ENCODE measurements around the gene RHNO1. TPM values are rescaled to one million over a fixed set of nuclear protein-coding genes. Genes with fewer than 3 reads are reported as not detected.
A peak's percentile ranks its signal among the peaks of the same experiment; 100 is the strongest.

RHNO1 gene
- total and polyA plus RNA-seq, 2 of the 4 experiments (the other 2 are of a cell fraction) = 26.1 to 30.6 TPM

DNA sequence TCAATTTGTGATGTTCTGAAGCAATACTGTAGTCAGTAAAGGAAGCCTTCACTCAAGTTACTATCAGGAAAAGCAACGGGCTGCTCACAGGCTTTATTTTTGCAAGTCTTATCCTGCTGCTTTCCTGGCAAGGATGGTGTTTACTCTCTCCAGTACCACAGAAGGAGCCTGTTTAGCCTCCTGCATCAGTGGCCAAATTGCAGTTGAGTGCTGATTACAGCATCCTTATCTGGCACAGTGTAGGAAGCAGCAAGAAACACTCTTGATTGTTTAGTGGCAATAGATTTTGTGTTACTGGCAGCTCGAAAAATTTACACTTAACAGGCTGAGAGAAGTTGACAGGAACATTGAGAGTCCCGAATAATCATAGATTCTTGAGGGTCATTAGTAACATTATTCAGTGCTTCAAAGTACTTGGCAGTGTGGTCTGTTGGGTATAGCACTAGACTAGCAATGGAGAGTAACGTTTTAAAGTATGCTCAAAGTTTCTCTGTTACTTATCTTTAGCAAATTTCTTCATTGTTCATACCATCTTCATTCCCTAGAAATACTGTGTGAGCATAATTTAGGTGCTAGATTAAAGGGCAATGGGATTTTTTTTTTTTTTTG lies 25.4 kb downstream of the RHNO1 start:
- CTCF ChIA-PET = no interaction called here
- 7% methylated on average over 2 of the region's 4 CpGs; no CpG with 5 or more reads in 1 of the 2 experiments for WGBS, 2 experiments (ENCODE audit: extremely low coverage in 2 of 2, insufficient read length in 1 of 2)
- intact Hi-C loops (cut with micrococcal nuclease) = no loop called here

More for the DNA sequence above, 25.4 kb downstream of the RHNO1 start:
- in situ Hi-C loops (cut with MboI; ENCODE audit: low sequenced_read_pairs) (no loop called here), dilution Hi-C loops (cut with HindIII; ENCODE audit: low sequenced_read_pairs, unreplicated experiment) (no loop called here)
- H2BK120ac ChIP-seq (ENCODE audit: low read depth, low read length) = no peak overlapping the region
- H4K5ac ChIP-seq (ENCODE audit: low read depth, low read length) = no peak overlapping the region
- no peak overlapping the region for H3K4me3 ChIP-seq (ENCODE audit: insufficient read depth, low read depth, low read length)
- 0 out of 2 replicates have a peak overlapping the region, but pooled peaks have one; percentile 24 for H3K23ac ChIP-seq (ENCODE audit: low read depth, low read length)
- no peaks in the 10 kb centered on the region for H3K27me3 ChIP-seq (ENCODE audit: control insufficient read depth, insufficient read depth, low read length)
- POLR2A ChIA-PET (ENCODE audit: unreplicated experiment) = interaction anchor here (0.7 kb wide), 1 partner anchor 10 kb away, joined by 4 read pairs; no protein-coding TSS in a partner anchor
- no peak overlapping the region for H3K4ac ChIP-seq (ENCODE audit: low read depth, low read length)
- no TSS peak for BruUV-seq (replicated peaks)
- peaks cover 9% of the 10 kb centered on the region; the same call in 1 of the 2 replicates for H3K9me1 ChIP-seq (ENCODE audit: insufficient read depth, low read length)
- H3K4me2 ChIP-seq (ENCODE audit: low read depth, low read length) = no peak overlapping the region
- no peak overlapping the region for H2BK15ac ChIP-seq (ENCODE audit: low read depth, low read length)
- H2BK5ac ChIP-seq (ENCODE audit: low read depth, low read length, poor library complexity, severe bottlenecking) = no peak overlapping the region
- DNase-seq (peak; percentile 50), ATAC-seq (ENCODE audit: low read depth) (peak; percentile 75)
- H3K14ac ChIP-seq (replicated peaks; ENCODE audit: low read depth, low read length) = no peak overlapping the region; the same call in 1 of the 2 replicates
- H4K20me1 ChIP-seq (ENCODE audit: insufficient read depth, low read length) = peaks cover 36% of the 10 kb centered on the region
- H4K91ac ChIP-seq (ENCODE audit: insufficient read depth, low read depth, low read length) = no peak overlapping the region
- no peak overlapping the region for H3K56ac ChIP-seq (ENCODE audit: extremely low read depth, insufficient read depth, low read length)
- no peaks in the 10 kb centered on the region for H3K9me3 ChIP-seq (ENCODE audit: control insufficient read depth, insufficient read depth, low read length)
- no peak overlapping the region for H3K27ac ChIP-seq (ENCODE audit: insufficient read depth, low read length)
- no peak for TF ChIP-seq USF2 (IDR thresholded peaks at IDR 0.05; ENCODE audit: low read depth, low read length)
- no peak for TF ChIP-seq MAFK (IDR thresholded peaks at IDR 0.05; ENCODE audit: low read depth, low read length)
- TF ChIP-seq MAZ (IDR thresholded peaks at IDR 0.05; ENCODE audit: borderline replicate concordance, low read depth, low read length) = no peak
- TF ChIP-seq CHD1 (IDR thresholded peaks at IDR 0.05; ENCODE audit: low read depth, low read length) = no peak
- no peak for TF ChIP-seq RCOR1 (IDR thresholded peaks at IDR 0.05; ENCODE audit: insufficient replicate concordance, low read length)
- TF ChIP-seq MXI1 (IDR thresholded peaks at IDR 0.05; ENCODE audit: borderline replicate concordance, low read depth, low read length) = no peak
- TF ChIP-seq BHLHE40 (IDR thresholded peaks at IDR 0.05; ENCODE audit: low read depth, low read length) = no peak
- no peak for TF ChIP-seq CEBPB (IDR thresholded peaks at IDR 0.05; ENCODE audit: low read depth, low read length)
- no peak for TF ChIP-seq RFX5 (IDR thresholded peaks at IDR 0.05; ENCODE audit: low read depth, low read length)
- TF ChIP-seq RAD21 (IDR thresholded peaks at IDR 0.05; ENCODE audit: low read length) = no peak
- TF ChIP-seq SMC3 (IDR thresholded peaks at IDR 0.05; ENCODE audit: low read depth, low read length) = no peak
- H2AK5ac ChIP-seq (ENCODE audit: low read depth, low read length) = no peak overlapping the region
- peaks cover 1% of the 10 kb centered on the region for H3K36me3 ChIP-seq (ENCODE audit: control insufficient read depth, insufficient read depth, low read length)
- H4K8ac ChIP-seq (ENCODE audit: low read depth in 2 of 2, low read length in 2 of 2) = no peak overlapping the region
- no peak overlapping the region for H2AFZ ChIP-seq (replicated peaks; ENCODE audit: low read length, poor library complexity)
- no peak overlapping the region for H3K9ac ChIP-seq (ENCODE audit: low read depth, low read length)
- H2BK20ac ChIP-seq (ENCODE audit: low read depth, low read length) = no peak overlapping the region
- no peak overlapping the region for H3K18ac ChIP-seq (ENCODE audit: low read depth, low read length)
- H3K79me1 ChIP-seq (ENCODE audit: low read depth in 1 of 2, low read length in 2 of 2) = peaks cover 12 to 61% of the 10 kb centered on the region in 2 experiments
- H3K4me1 ChIP-seq (ENCODE audit: control insufficient read depth, insufficient read depth, low read length) = no peaks in the 10 kb centered on the region
- no peak overlapping the region for H2AK9ac ChIP-seq (replicated peaks; ENCODE audit: low read depth, low read length, poor library complexity)

Data from IMR-90 (cell line).